ENCODE measurements around the gene RPH3AL.
"Not testable (repeated sequence)": the region's sequence is repeated elsewhere in the genome, so short reads cannot be mapped to it uniquely, and the experiment has no call there.

The RPH3AL gene

GRCh38 chr17:378068-378467 is 25.5 kb upstream of the RPH3AL start:
- no peak for DNase-seq

GRCh38 chr17:376936-377863 is 24.6 kb upstream of the RPH3AL start:
- DNase-seq: peak; percentile 62

- no peak for DNase-seq
Measured at GRCh38 chr17:373613-374230, 21.1 kb upstream of the RPH3AL start.

- no peak for DNase-seq
Measured at GRCh38 chr17:372157-373152, 19.8 kb upstream of the RPH3AL start.

- no peak for DNase-seq
Measured at GRCh38 chr17:371583-371982, 19.0 kb upstream of the RPH3AL start.

- DNase-seq: not testable (repeated sequence)
Measured at GRCh38 chr17:367656-368055, 15.0 kb upstream of the RPH3AL start.

- DNase-seq: not testable (repeated sequence)
Measured at GRCh38 chr17:366657-367615, 14.3 kb upstream of the RPH3AL start.

GRCh38 chr17:364766-365165 is 12.2 kb upstream of the RPH3AL start:
- no peak for DNase-seq

- no peak for DNase-seq
Measured at GRCh38 chr17:364308-364707, 11.7 kb upstream of the RPH3AL start.

- no peak for DNase-seq
Measured at GRCh38 chr17:362721-363120, 10.1 kb upstream of the RPH3AL start.

GRCh38 chr17:360092-360750 is 7.6 kb upstream of the RPH3AL start:
- no peak for DNase-seq

- no peak for DNase-seq
Measured at GRCh38 chr17:358491-359151, 6.0 kb upstream of the RPH3AL start.

GRCh38 chr17:357644-358043 is 5.0 kb upstream of the RPH3AL start:
- DNase-seq: no peak

GRCh38 chr17:356671-357434 is 4.2 kb upstream of the RPH3AL start:
- DNase-seq: no peak

GRCh38 chr17:354651-355556 is 2.3 kb upstream of the RPH3AL start:
- DNase-seq: no peak

GRCh38 chr17:353838-354234 is 1.2 kb upstream of the RPH3AL start:
- DNase-seq: no peak

- DNase-seq: no peak
Measured at GRCh38 chr17:353213-353837, 718 bp upstream of the RPH3AL start.

GRCh38 chr17:351875-352420 is 659 bp downstream of the RPH3AL start:
- no peak for DNase-seq

Measured in right hindlimb (tissue), 1 donor.